ENCODE measurements around the gene RAB11FIP3.

GRCh38 chr16:410516-411178 lies 14.8 kb upstream of the RAB11FIP3 start:
- TF ChIP-seq, protein P1, sequence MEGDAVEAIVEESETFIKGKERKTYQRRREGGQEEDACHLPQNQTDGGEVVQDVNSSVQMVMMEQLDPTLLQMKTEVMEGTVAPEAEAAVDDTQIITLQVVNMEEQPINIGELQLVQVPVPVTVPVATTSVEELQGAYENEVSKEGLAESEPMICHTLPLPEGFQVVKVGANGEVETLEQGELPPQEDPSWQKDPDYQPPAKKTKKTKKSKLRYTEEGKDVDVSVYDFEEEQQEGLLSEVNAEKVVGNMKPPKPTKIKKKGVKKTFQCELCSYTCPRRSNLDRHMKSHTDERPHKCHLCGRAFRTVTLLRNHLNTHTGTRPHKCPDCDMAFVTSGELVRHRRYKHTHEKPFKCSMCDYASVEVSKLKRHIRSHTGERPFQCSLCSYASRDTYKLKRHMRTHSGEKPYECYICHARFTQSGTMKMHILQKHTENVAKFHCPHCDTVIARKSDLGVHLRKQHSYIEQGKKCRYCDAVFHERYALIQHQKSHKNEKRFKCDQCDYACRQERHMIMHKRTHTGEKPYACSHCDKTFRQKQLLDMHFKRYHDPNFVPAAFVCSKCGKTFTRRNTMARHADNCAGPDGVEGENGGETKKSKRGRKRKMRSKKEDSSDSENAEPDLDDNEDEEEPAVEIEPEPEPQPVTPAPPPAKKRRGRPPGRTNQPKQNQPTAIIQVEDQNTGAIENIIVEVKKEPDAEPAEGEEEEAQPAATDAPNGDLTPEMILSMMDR (IDR thresholded peaks at IDR 0.05 in 2 of 3, conservative IDR thresholded peaks at IDR 0.05 in 1 of 3; ENCODE audit: control insufficient read depth in 2 of 3, extremely low read depth in 1 of 3, insufficient read depth in 1 of 3, low read depth in 3 of 3, low read length in 3 of 3), result no peak
- TF ChIP-seq RAD21 (IDR thresholded peaks at IDR 0.05; ENCODE audit: insufficient read depth, low read depth, low read length) (no peak), IRF4 (IDR thresholded peaks at IDR 0.05; ENCODE audit: low read depth, low read length) (no peak), YY1 (IDR thresholded peaks at IDR 0.05; ENCODE audit: low read depth, low read length) (no peak), USF1 (IDR thresholded peaks at IDR 0.05; ENCODE audit: borderline replicate concordance, extremely low read length, insufficient read depth, low read depth, low read length) (no peak), ZNF274 (IDR thresholded peaks at IDR 0.05; ENCODE audit: insufficient read depth, insufficient read length) (no peak), EP300 (IDR thresholded peaks at IDR 0.05; ENCODE audit: borderline replicate concordance in 1 of 2, control insufficient read depth in 1 of 2, low read depth in 2 of 2, low read length in 2 of 2) (no peak), SRF (IDR thresholded peaks at IDR 0.05; ENCODE audit: low read depth in 2 of 2, low read length in 2 of 2) (no peak), POU2F2 (IDR thresholded peaks at IDR 0.05; ENCODE audit: borderline replicate concordance, low read depth, low read length) (no peak), ZNF622 (IDR thresholded peaks at IDR 0.05) (no peak), POLR2AphosphoS2 (IDR thresholded peaks at IDR 0.05; ENCODE audit: low read depth, low read length) (no peak)
- TF ChIP-seq, protein P2, sequence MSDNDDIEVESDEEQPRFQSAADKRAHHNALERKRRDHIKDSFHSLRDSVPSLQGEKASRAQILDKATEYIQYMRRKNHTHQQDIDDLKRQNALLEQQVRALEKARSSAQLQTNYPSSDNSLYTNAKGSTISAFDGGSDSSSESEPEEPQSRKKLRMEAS (IDR thresholded peaks at IDR 0.05; ENCODE audit: low read depth, low read length), result no peak
